ENCODE data around the gene PDE3A.
"Not testable (repeated sequence)": the region's sequence is repeated elsewhere in the genome, so short reads cannot be mapped to it uniquely, and the experiment has no call there.

The PDE3A gene

GRCh38 chr12:20368114-20368650 lies at the start of gene PDE3A:
Gene PDE3A (plus strand): TSS chr12:20368537. CDS start chr12:20369285, 748 bp downstream.
- DNase-seq: no peak

DNA sequence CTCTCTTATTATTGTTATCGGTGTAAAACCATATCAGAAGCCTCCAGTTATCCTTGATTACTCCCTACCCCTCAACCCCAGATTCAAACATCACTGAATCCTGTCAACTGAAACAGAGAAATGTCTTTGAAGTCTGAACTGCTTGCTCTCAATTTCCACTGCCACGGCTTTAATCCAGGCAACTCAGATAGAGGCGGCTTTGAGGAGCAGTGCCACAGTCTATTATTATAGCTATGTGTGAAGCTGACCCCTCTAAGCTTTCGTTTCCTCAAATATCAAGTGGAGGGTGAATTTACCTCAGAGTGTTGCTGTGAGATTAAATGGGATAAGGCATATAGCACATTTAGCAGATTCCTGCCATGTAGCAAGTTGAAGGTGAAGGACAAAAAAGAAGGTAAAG lies 49.0 kb upstream of the PDE3A start:
- DNase-seq: no peak

DNA sequence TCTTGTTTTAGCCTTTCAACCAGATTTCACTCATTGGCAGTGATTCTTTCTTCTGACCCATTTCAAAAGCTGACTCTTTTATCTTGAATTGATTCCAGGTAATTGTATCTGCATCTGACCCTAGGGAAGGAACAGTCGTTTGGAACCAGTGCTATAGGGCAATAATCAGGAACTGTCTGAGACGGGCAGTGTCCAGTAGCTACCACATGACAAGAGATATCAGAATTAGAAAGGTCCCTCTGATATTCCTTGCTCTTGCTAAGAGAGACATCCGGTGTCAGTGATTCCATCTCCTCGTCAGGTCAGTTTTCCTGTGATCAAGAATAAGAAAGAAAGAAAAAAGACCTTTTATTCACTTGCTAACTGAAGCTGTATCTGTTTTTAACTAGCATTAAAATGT lies 47.8 kb upstream of the PDE3A start:
- no peak for DNase-seq

GRCh38 chr12:20330826-20331505 lies 37.4 kb upstream of the PDE3A start:
- not testable (repeated sequence) for DNase-seq

GRCh38 chr12:20339060-20339459 lies 29.3 kb upstream of the PDE3A start:
- DNase-seq: no peak

GRCh38 chr12:20342111-20342510 lies 26.2 kb upstream of the PDE3A start:
- DNase-seq: no peak

GRCh38 chr12:20345866-20346265 lies 22.5 kb upstream of the PDE3A start:
- no peak for DNase-seq

DNA sequence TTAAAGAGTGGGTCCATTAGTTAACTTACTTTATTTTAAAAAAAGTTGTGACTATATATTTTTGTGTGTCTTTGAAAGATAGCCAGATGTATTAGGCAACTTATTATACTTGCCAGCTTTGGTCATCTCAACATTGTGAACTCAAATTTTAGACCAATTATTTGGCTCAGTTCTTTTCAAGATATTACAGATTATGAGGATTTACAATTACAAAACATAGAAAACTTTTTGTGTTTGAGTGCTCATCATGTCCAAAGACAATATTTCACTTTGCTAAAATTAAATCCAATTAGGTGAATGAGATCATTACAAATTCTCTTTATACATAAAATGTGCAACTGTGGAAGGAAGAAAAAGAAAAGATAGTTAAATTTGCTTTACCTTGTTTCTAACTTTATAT lies 18.3 kb upstream of the PDE3A start:
- no peak for DNase-seq

DNA sequence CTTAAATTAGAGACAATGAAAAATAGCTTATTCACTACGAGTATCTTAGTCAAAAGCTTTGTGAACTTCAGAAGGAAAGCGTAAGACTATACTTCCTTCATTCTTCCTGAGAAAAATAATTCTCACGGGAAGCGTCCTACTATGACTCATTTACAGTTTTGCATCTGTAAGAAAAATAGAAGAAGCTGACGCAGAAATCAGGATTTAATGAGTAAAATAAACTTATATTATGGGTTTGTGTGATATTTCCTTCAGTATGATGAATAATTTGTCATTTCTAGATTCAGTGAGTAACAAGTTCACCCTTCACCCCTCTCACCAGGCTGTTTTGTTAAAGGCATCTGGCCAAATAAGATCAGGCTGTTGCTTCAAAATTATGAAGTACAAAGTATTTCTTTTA lies 17.8 kb upstream of the PDE3A start:
- no peak for DNase-seq

DNA sequence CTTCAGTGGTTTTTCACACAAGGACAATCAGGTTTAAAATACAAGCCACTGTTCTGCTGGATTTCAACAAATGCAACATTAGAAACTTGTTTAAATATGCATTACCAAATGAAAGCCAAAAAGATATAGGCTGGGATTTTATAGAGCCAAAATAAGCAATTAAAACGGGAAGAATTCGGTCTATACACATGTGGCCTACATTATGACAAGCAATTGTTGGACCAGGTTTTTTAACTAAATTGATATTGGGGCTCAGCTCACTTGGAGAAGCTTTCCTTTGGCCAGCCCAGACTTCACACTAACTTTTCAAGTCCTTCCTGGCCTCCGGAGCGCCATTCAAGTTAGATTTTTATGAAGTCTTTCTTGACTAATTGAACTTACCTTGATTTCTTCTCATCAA lies 16.9 kb upstream of the PDE3A start:
- DNase-seq: no peak

- no peak for DNase-seq
These were observed 12.3 kb upstream of the PDE3A start for GRCh38 chr12:20356048-20356447.

DNA sequence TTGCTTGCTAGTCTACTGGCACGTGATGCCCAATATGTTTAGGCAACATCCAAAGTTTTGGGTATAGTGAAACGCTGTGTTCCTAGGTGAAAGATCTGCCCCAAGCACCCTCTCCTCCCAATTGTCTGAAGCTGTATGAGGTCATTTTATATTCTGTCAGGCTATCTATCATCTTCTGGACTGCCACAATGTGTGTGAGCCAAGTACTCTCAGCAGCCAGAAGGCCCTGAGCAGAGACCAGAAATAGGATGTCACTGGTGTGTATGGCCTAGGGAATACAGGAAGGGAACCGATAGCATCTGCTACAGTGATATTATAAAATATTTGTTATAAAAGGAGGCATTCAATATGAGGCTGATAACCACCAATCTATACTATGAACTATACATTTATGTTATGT lies 7.9 kb upstream of the PDE3A start:
- no peak for DNase-seq

DNA sequence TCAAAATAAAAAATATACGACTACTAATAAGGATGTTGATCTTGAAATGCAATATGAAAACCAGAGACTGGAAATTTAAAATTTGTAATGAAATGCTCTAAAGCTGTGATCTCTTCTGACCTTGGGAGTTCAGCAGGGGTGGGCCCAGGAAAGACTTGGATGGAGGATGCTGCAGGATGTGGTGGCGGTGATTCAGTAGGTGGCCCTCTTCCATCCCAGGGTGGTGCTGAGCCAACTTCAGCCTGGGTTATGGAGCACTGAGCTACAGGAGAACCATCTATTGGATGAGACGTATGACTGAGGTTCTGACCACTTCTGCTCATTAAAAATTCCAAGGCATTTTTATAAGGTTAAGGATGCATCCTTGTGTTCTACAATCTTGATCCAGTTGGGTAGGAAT lies 6.9 kb upstream of the PDE3A start:
- no peak for DNase-seq

DNA sequence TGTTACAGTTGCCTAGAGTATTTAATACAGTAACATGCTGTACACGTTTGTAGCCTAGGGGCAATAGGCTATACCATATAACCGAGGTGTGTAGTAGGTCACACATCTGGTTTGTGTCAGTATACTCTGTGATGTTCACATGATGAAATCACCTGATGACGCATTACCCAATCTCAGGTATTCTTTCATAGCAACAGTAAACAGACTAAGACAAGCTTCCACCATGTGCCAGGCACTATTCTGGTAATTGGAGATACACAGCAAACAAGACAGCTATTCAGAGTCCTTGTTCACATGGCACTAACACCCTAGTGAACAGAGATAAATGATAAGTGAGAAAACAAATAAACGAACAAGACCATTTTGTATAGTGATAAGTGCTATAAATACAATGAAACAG lies 3.8 kb upstream of the PDE3A start:
- DNase-seq: no peak

DNA sequence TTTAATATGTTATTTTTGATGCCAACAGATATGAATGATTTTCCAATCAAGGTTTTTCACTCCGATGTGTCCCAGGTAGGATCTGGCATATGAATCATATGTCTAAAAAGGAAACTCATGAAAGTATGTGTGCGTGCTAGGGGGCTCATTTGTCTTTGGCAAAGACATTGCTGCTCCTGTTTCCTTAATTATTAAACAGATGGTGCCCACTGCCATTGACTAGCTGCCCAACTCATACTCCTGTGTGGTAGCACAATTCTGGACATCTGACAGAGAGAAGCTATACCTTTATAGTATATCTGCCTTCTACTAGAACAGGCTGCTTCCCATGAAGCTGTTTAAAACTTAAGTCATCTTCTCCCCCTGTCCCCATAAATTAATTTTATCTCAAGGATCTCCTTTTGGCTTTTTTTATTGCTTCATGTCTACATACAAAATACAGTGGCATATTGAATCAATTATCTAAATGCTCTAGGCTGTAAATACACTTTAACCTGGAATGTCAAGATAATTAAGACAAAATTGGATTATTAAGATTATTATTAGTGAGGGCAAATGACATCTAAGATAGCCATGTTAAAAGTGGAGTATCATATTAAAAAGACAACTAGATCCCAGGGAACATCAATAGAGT lies 1.4 kb upstream of the PDE3A start:
- DNase-seq: no peak

- DNase-seq: no peak
These were observed 689 bp upstream of the PDE3A start for GRCh38 chr12:20367583-20368113.

DNA sequence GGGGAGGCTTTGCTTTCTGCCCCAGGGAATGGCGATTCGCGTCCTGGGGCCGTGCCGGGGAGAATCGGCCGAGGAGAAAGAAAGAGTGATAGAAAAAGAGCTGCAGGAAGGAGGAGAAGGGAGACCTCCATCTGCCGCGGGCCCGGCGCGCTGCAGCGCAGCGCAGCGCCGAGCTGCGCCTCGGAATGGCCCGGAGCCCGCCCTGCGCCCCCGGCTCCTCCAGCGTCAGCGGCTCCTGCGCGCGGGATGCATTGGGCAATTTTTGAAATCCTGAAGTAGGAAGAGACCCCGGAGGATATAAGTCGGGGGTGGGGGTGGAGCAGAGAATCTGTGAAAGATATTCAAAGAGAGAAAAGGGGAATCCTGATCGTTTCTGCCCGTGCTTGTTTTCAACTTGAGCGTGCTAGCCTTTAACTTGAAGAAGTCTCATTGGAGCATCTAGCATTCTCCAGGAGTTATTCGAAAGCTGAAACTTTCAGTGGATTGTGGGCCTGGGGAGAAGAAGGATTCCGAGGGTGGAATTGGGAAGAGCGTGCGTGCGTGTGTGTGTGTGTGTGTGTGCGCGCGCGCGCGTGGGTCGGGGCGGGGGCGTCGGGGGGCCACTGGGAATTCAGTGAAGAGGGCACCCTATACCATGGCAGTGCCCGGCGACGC lies 441 bp downstream of the PDE3A start:
- DNase-seq: no peak

DNA sequence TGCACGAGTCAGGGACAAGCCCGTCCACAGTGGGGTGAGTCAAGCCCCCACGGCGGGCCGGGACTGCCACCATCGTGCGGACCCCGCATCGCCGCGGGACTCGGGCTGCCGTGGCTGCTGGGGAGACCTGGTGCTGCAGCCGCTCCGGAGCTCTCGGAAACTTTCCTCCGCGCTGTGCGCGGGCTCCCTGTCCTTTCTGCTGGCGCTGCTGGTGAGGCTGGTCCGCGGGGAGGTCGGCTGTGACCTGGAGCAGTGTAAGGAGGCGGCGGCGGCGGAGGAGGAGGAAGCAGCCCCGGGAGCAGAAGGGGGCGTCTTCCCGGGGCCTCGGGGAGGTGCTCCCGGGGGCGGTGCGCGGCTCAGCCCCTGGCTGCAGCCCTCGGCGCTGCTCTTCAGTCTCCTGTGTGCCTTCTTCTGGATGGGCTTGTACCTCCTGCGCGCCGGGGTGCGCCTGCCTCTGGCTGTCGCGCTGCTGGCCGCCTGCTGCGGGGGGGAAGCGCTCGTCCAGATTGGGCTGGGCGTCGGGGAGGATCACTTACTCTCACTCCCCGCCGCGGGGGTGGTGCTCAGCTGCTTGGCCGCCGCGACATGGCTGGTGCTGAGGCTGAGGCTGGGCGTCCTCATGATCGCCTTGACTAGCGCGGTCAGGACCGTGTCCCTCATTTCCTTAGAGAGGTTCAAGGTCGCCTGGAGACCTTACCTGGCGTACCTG lies 1.1 kb downstream of the PDE3A start:
- no peak for DNase-seq

DNA sequence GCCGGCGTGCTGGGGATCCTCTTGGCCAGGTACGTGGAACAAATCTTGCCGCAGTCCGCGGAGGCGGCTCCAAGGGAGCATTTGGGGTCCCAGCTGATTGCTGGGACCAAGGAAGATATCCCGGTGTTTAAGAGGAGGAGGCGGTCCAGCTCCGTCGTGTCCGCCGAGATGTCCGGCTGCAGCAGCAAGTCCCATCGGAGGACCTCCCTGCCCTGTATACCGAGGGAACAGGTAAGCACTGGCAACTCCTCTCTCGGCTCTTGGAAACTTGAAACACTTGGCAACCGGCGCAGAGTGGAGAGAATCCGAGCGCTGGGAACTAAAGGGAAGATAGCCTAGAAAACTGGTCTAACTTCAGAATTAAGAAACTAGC lies 1.7 kb downstream of the PDE3A start:
- no peak for DNase-seq

GRCh38 chr12:20370866-20371519 lies 2.7 kb downstream of the PDE3A start:
- no peak for DNase-seq

DNA sequence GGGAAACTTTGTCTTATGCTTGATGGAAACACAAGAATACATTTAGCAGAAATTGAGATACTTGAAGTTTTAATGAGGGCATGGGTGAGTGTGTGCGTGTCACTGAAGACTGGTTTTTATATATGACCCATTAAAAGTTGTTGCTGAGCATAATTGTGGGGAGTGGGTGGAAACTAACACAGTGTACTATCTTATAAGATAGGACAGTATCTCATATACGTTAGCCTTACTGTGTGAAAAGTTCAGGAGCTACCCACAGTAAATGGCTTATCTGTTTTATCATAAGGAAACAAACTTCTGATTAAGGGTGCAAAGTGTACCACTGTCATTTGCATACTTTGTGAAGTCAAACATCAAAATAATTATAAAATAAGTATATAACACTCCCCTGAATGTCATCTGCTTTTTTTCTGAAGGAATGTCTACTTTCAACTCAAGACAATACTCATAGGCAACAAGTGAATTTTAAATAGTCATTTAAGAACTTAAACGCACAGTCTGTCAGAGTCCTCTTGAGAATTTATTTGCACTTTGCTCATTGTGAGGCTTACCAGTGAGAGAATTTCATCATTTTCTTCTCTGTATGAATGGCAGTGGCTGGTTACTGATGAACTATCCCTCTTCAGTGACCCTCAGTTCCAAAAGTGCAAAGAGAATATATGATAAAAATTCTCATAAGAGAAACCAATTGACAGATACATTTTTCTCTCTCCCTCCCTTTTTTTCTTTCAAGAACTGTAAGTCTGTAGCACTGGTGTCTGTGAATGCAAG lies 4.2 kb downstream of the PDE3A start:
- DNase-seq: no peak

DNA sequence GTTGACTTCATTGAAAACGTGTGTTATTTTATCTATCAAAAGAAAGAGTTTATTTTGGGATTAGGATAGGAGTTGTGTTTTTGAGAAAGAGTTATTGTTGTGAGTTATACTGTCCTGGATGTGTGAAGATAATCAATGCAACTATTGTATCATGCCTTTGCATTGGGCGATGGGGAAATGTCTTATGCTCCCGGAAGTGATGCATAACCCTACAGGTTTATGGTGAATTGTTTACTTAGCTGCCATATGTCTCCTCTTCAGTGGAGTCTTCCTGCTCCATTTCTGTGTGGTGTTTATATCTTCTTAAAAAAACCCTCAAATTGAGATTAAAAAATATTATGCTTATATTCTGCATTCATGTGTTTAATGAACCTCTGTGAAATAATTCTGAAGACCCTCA lies 6.5 kb downstream of the PDE3A start:
- no peak for DNase-seq

All from activated naive CD4-positive, alpha-beta T cell treated with anti-CD3 and anti-CD28 coated beads, Interleukin-2, amount 50 U/mL, for 16 hours (primary cell).